Measurements from ENCODE around the gene NPIPA1. TPM values are rescaled to one million over a fixed set of nuclear protein-coding genes. Genes with fewer than 3 reads are reported as not detected.
"Not testable (repeated sequence)": the region's sequence is repeated elsewhere in the genome, so short reads cannot be mapped to it uniquely, and the experiment has no call there.

Gene NPIPA1
- total RNA-seq, 2 donors from 2014 or later, result 38.1 to 46.8 TPM

GRCh38 chr16:14975418-14976194 lies 38.4 kb downstream of the NPIPA1 start:
- intact Hi-C loops (cut with DNase I); H3K9me3 ChIP-seq; H3K36me3 ChIP-seq (replicated peaks in 1 of 2; ENCODE audit: insufficient read depth in 1 of 2, low read depth in 2 of 2); H3K27me3 ChIP-seq: not testable (repeated sequence)
- DNase-seq, result peak; percentile 37 to 70 (median 60)
- peak overlapping the region; percentile 96 to 97 for H3K4me3 ChIP-seq
- ATAC-seq, result peak; percentile 16
- TF ChIP-seq CTCF (IDR thresholded peaks at IDR 0.05), result peak in 1 of 7 experiments; percentile 34
- peak overlapping the region; percentile 90 to 99 (median 96) for H3K27ac ChIP-seq
- 1 to 2% methylated on average over 9 to 47 of the region's 47 CpGs for WGBS, 2 donors
- H3K4me1 ChIP-seq, result peaks cover 44% of the 10 kb centered on the region

- peaks cover 60% of the 10 kb centered on the region for H3K4me1 ChIP-seq
- H3K27ac ChIP-seq, result peak overlapping the region in 1 of 4 donors; percentile 99
- H3K4me3 ChIP-seq; ATAC-seq; H3K9me3 ChIP-seq; DNase-seq; H3K27me3 ChIP-seq; H3K36me3 ChIP-seq (replicated peaks in 1 of 2; ENCODE audit: insufficient read depth in 1 of 2, low read depth in 2 of 2); intact Hi-C loops (cut with DNase I): not testable (repeated sequence)
- WGBS, 2 donors, result 52 to 63% methylated on average over 14 of the region's 16 CpGs
These were observed 39.9 kb downstream of the NPIPA1 start for GRCh38 chr16:14976971-14977736.

GRCh38 chr16:14978281-14978680 lies 41.0 kb downstream of the NPIPA1 start:
- DNase-seq; H3K36me3 ChIP-seq (replicated peaks in 1 of 2; ENCODE audit: insufficient read depth in 1 of 2, low read depth in 2 of 2); H3K4me3 ChIP-seq; ATAC-seq; H3K27me3 ChIP-seq; H3K9me3 ChIP-seq; intact Hi-C loops (cut with DNase I): not testable (repeated sequence)
- H3K4me1 ChIP-seq, result peaks cover 64% of the 10 kb centered on the region
- 80 to 87% methylated on average over 8 of the region's 8 CpGs for WGBS, 2 donors
- H3K27ac ChIP-seq, result peak overlapping the region in 3 of 4 donors; percentile 42 to 75 (median 66)

GRCh38 chr16:14978908-14979307 lies 41.7 kb downstream of the NPIPA1 start:
- H3K36me3 ChIP-seq (replicated peaks in 1 of 2; ENCODE audit: insufficient read depth in 1 of 2, low read depth in 2 of 2); intact Hi-C loops (cut with DNase I); H3K9me3 ChIP-seq; H3K27me3 ChIP-seq; DNase-seq; ATAC-seq; H3K4me3 ChIP-seq: not testable (repeated sequence)
- Histone ChIP-seq H3K27ac (peak overlapping the region; percentile 30 to 75 (median 54)), H3K4me1 (peaks cover 61% of the 10 kb centered on the region)
- 55 to 62% methylated on average over 4 of the region's 4 CpGs for WGBS, 2 donors

GRCh38 chr16:14981234-14981633 lies 44.0 kb downstream of the NPIPA1 start:
- H3K9me3 ChIP-seq; H3K27me3 ChIP-seq; intact Hi-C loops (cut with DNase I); H3K36me3 ChIP-seq (replicated peaks in 1 of 2; ENCODE audit: insufficient read depth in 1 of 2, low read depth in 2 of 2); ATAC-seq; H3K4me3 ChIP-seq; DNase-seq: not testable (repeated sequence)
- Histone ChIP-seq H3K27ac (peak overlapping the region in 3 of 4 donors; percentile 32 to 75 (median 66)), H3K4me1 (peaks cover 68% of the 10 kb centered on the region)
- 22 to 29% methylated on average over 3 of the region's 3 CpGs for WGBS, 2 donors

- H3K27me3 ChIP-seq; H3K9me3 ChIP-seq; H3K36me3 ChIP-seq (replicated peaks in 1 of 2; ENCODE audit: insufficient read depth in 1 of 2, low read depth in 2 of 2); intact Hi-C loops (cut with DNase I); DNase-seq; H3K4me3 ChIP-seq: not testable (repeated sequence)
- Histone ChIP-seq H3K4me1 (peaks cover 60% of the 10 kb centered on the region), H3K27ac (peak overlapping the region in 3 of 4 donors; percentile 5 to 75 (median 64))
- WGBS, 2 donors, result 0% methylated on average over 1 of the region's 2 CpGs; no CpG with 5 or more reads in 1 of the 2 donors
- peak; percentile 61 for ATAC-seq
These were observed 45.3 kb downstream of the NPIPA1 start for GRCh38 chr16:14982521-14982920.

- H3K27ac ChIP-seq; ATAC-seq; H3K4me3 ChIP-seq; H3K36me3 ChIP-seq (replicated peaks in 1 of 2; ENCODE audit: insufficient read depth in 1 of 2, low read depth in 2 of 2); intact Hi-C loops (cut with DNase I); H3K27me3 ChIP-seq; H3K9me3 ChIP-seq: not testable (repeated sequence)
- 74 to 79% methylated on average over 8 of the region's 8 CpGs for WGBS, 2 donors
- DNase-seq, result peak in 1 of 4 donors; percentile 21
- peaks cover 24% of the 10 kb centered on the region for H3K4me1 ChIP-seq
These were observed 50.8 kb downstream of the NPIPA1 start for GRCh38 chr16:14988092-14988491.

GRCh38 chr16:14988661-14989191 lies 51.5 kb downstream of the NPIPA1 start:
- DNase-seq, result peak in 2 of 4 donors; percentile 25 to 36

GRCh38 chr16:14989291-14990281 lies 52.3 kb downstream of the NPIPA1 start:
- H3K36me3 ChIP-seq (replicated peaks in 1 of 2; ENCODE audit: insufficient read depth in 1 of 2, low read depth in 2 of 2); DNase-seq; ATAC-seq; intact Hi-C loops (cut with DNase I); H3K27me3 ChIP-seq; H3K9me3 ChIP-seq; H3K27ac ChIP-seq; H3K4me3 ChIP-seq: not testable (repeated sequence)
- 91 to 93% methylated on average over 23 to 80 of the region's 98 CpGs for WGBS, 2 donors
- H3K4me1 ChIP-seq, result peaks cover 23% of the 10 kb centered on the region

More at GRCh38 chr16:14988661-14989191, 51.5 kb downstream of the NPIPA1 start:
- ATAC-seq; H3K27me3 ChIP-seq; H3K4me3 ChIP-seq; intact Hi-C loops (cut with DNase I); H3K9me3 ChIP-seq; H3K36me3 ChIP-seq (replicated peaks in 1 of 2; ENCODE audit: insufficient read depth in 1 of 2, low read depth in 2 of 2); H3K27ac ChIP-seq: not testable (repeated sequence)
- 87 to 96% methylated on average over 16 to 25 of the region's 25 CpGs for WGBS, 2 donors
- peaks cover 24% of the 10 kb centered on the region for H3K4me1 ChIP-seq
